ENCODE data around the gene GMPPB. TPM values are rescaled to one million over a fixed set of nuclear protein-coding genes. Genes with fewer than 3 reads are reported as not detected.
A peak's percentile ranks its signal among the peaks of the same experiment; 100 is the strongest.

GMPPB gene
- total and polyA plus RNA-seq, 11 donors, result 7.6 to 53.7 (median 13.7) TPM

DNA sequence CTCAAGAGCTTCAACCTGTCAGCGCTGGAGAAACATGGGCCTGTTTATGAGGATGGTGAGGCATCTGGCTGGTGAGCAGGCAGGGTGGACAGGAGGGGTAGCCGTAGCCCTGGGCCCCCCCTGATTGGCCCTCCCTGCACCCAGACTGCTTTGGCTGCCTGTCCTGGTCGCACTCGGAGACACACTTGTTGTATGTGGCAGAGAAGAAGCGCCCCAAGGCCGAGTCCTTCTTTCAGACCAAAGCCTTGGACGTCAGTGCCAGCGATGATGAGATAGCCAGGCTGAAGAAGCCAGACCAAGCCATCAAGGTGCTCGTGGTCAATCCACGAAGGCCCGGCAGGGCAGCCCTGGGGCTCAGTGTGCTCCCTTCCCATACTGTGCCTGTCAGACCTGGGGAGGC, 47.8 kb downstream of the GMPPB start:
- no peak for DNase-seq
- 89 to 93% (median 92%) methylated on average over 8 to 11 of the region's 11 CpGs for WGBS, 4 donors
- H3K27me3 ChIP-seq, result no peaks in the 10 kb centered on the region
- no peak for ATAC-seq
- no peak overlapping the region for H3K4me3 ChIP-seq
- intact Hi-C loops (cut with DNase I), result loop anchor here in 1 of 10 donors (10.0 kb wide), 1 partner anchor 541 kb away; the partner anchor contains the start of gene LAMB2
- peaks cover 0 to 28% (median 14%) of the 10 kb centered on the region in 12 donors for H3K4me1 ChIP-seq
- H3K36me3 ChIP-seq, result peaks cover 0 to 53% (median 51%) of the 10 kb centered on the region in 9 donors
- no peak for TF ChIP-seq POLR2A (IDR thresholded peaks at IDR 0.05)
- H3K27ac ChIP-seq, result no peak overlapping the region
- H3K9me3 ChIP-seq, result no peaks in the 10 kb centered on the region

DNA sequence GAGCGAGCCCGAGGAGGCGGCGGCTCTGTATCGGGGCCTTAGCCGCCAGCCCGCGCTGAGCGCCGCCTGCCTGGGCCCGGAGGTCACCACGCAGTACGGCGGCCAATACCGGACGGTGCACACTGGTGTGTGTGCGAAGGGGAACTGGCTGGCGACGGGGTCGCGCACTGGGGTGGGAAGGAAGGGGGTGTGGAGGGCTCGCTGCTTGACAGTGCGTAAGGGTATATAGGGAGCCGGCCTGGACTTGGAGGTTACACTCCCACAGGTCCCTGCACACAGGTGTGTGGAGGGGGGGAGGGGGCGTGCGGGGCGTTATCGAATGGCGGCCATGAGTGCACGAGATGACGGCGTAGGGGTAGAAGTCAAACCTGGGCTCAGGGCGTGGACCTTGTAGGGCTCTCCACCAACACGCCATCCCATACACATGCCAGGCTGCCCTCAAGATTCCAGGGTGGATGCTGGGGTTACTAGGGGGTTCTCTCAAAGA, 49.2 kb downstream of the GMPPB start:
- peak overlapping the region; percentile 66 to 100 (median 80) for H3K4me3 ChIP-seq
- intact Hi-C loops (cut with DNase I), result loop anchor here in 2 of 10 donors (5.0 to 10.0 kb wide), 2 partner anchors 202 to 540 kb away; partner anchors contain the start of genes DAG1 (in 1 of the 2) and LAMB2 (in 1 of the 2)
- DNase-seq (no peak), ATAC-seq (peak in 3 of 4 donors; percentile 8 to 42 (median 34))
- peaks cover 0 to 28% (median 14%) of the 10 kb centered on the region in 12 donors for H3K4me1 ChIP-seq
- TF ChIP-seq POLR2A (IDR thresholded peaks at IDR 0.05), result no peak
- H3K27ac ChIP-seq, result peak overlapping the region in 11 of 12 donors; percentile 85 to 99 (median 90)
- H3K36me3 ChIP-seq, result peaks cover 0 to 40% (median 37%) of the 10 kb centered on the region in 9 donors
- 9 to 45% (median 29%) methylated on average over 14 to 34 of the region's 34 CpGs for WGBS, 4 donors
- no peaks in the 10 kb centered on the region for H3K27me3 ChIP-seq
- no peaks in the 10 kb centered on the region for H3K9me3 ChIP-seq

DNA sequence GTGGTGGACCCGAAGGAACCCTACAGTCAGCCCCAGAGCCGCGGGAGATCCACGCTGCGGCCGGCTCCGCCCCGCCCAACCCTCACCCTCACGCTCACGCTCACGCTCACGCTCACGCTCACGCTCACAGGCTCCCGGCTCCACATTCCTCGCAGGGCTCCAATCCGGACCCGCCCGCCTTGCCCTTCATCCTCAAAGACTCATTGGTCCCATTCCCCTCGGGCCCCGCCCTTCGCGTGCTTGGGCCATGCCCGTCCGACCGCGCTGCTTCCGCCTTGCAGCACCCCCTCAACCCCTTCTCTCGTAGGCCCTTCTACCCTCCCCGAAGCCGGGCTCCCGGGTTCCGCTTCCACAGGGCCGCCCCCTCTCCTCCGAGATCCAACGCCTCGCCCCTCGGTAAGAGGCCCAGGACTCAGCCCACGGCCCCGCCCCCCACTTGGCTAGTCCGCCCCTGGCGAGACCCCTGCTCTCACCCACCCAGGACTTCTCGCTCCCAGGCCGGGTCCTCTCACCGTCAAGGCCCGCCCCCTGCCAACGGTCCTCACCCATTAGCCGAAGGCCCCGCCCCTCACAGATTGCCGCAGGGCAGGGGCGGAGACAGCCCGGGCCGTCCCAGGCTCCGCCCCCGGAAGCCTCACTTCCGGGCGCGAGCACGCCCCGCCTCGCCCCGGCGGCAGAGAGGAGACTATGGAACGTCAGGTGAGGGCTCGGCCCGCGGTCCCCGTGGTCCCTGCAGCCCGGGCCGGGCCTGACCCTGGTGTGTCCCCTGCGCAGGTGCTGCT, 49.8 kb downstream of the GMPPB start, which contains the start of gene APEH:
APEH (plus strand) TSS at position 637 of the 782 bp plus-strand sequence; CDS start at position 688, 51 bp downstream.
- intact Hi-C loops (cut with DNase I), result loop anchor here in 3 of 10 donors (2.0 to 10.0 kb wide), 3 partner anchors 135 to 539 kb away; partner anchors contain the start of genes DAG1 (in 1 of the 3) and LAMB2 (in 1 of the 3)
- no peaks in the 10 kb centered on the region for H3K9me3 ChIP-seq
- H3K36me3 ChIP-seq, result peaks cover 0 to 33% (median 31%) of the 10 kb centered on the region in 9 donors
- DNase-seq (peak; percentile 95 to 99 (median 97)), ATAC-seq (peak; percentile 91 to 95 (median 94))
- no peaks in the 10 kb centered on the region for H3K27me3 ChIP-seq
- TF ChIP-seq POLR2A (IDR thresholded peaks at IDR 0.05), result peak in 1 of 2 donors; percentile 78
- TF ChIP-seq, protein P1, sequence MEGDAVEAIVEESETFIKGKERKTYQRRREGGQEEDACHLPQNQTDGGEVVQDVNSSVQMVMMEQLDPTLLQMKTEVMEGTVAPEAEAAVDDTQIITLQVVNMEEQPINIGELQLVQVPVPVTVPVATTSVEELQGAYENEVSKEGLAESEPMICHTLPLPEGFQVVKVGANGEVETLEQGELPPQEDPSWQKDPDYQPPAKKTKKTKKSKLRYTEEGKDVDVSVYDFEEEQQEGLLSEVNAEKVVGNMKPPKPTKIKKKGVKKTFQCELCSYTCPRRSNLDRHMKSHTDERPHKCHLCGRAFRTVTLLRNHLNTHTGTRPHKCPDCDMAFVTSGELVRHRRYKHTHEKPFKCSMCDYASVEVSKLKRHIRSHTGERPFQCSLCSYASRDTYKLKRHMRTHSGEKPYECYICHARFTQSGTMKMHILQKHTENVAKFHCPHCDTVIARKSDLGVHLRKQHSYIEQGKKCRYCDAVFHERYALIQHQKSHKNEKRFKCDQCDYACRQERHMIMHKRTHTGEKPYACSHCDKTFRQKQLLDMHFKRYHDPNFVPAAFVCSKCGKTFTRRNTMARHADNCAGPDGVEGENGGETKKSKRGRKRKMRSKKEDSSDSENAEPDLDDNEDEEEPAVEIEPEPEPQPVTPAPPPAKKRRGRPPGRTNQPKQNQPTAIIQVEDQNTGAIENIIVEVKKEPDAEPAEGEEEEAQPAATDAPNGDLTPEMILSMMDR (IDR thresholded peaks at IDR 0.05), result peak in 2 of 12 donors; percentile 17 to 19
- H3K27ac ChIP-seq, result peak within 1 kb of the TSS; percentile 63 to 99 (median 90)
- peak within 1 kb of the TSS; percentile 66 to 100 (median 80) for H3K4me3 ChIP-seq
- H3K4me1 ChIP-seq, result peaks cover 0 to 28% (median 14%) of the 10 kb centered on the region in 12 donors
- 0 to 1% (median 1%) methylated on average over 49 to 71 of the region's 71 CpGs for WGBS, 4 donors

DNA sequence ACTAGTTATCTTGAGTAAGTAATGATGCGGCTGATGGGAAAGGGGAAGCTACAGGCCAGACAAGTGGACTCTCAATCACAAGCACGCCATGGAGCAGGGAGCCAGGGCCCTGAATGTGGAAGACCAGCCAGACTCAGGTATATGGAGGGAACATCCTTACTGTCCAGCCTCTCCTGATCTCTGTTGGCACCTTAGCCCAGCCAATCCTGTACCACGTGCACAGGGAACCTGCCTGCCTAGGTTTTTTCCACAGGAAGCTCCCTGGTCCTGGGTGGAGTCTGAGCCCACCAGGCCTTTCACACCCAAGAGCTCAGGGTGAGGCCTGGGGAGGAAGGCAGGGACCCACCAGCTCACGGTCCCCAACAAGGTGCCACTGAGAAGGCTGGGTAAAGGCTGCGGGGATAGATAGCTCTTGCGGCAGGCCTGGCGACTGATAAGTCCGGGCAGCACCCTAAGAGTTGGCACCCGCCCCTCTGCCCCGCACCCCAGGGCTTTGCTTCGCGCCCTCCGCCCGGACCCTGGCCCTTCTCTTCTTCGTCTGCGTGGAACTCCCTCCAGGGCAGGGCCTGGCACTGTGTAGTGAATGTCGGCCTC, 50.5 kb downstream of the GMPPB start:
- Histone ChIP-seq H3K4me1 (peaks cover 0 to 28% (median 14%) of the 10 kb centered on the region in 12 donors), H3K27ac (peak overlapping the region in 11 of 12 donors; percentile 85 to 99 (median 90)), H3K9me3 (no peaks in the 10 kb centered on the region), H3K36me3 (peaks cover 0 to 26% (median 24%) of the 10 kb centered on the region in 9 donors), H3K27me3 (no peaks in the 10 kb centered on the region), H3K4me3 (peak overlapping the region; percentile 66 to 100 (median 80))
- intact Hi-C loops (cut with DNase I), result loop anchor here in 3 of 10 donors (2.0 to 10.0 kb wide), 3 partner anchors 134 to 538 kb away; partner anchors contain the start of genes DAG1 (in 1 of the 3) and LAMB2 (in 1 of the 3)
- ATAC-seq, result no peak
- TF ChIP-seq, protein P1 (IDR thresholded peaks at IDR 0.05), result no peak
- no peak for TF ChIP-seq POLR2A (IDR thresholded peaks at IDR 0.05)
- WGBS, 4 donors, result 16 to 23% (median 21%) methylated on average over 16 to 17 of the region's 17 CpGs
- DNase-seq, result peak in 1 of 5 donors; percentile 40

Data from heart left ventricle (tissue), 16 donors.